IMR-90 (cell line): ENCODE measurements around the gene EML6.

Source experiments
- CTCF ChIP-seq: conservative IDR thresholded peaks from 2 replicates; pipeline ENCODE4 v1.5.1; 2012; ENCODE audit warnings: mild to moderate bottlenecking, low read depth, low read length, improper control_type of control experiment
- MXI1 ChIP-seq: IDR thresholded peaks from 2 replicates; pipeline ENCODE4 v1.6.1; 2012; ENCODE audit warnings: low read depth, mild to moderate bottlenecking, low read length, moderate library complexity, borderline replicate concordance
- POLR2A ChIP-seq: IDR thresholded peaks from 2 replicates; pipeline ENCODE4 v1.6.1; 2012; ENCODE audit warnings: mild to moderate bottlenecking, low read depth, low read length
- SMC3 ChIP-seq: fragments of 150-350 bp; IDR thresholded peaks from 2 replicates; pipeline ENCODE4 v1.6.1; 2016; ENCODE audit warnings: low read depth, mild to moderate bottlenecking, antibody characterized with exemption, low read length, moderate library complexity

DNA sequence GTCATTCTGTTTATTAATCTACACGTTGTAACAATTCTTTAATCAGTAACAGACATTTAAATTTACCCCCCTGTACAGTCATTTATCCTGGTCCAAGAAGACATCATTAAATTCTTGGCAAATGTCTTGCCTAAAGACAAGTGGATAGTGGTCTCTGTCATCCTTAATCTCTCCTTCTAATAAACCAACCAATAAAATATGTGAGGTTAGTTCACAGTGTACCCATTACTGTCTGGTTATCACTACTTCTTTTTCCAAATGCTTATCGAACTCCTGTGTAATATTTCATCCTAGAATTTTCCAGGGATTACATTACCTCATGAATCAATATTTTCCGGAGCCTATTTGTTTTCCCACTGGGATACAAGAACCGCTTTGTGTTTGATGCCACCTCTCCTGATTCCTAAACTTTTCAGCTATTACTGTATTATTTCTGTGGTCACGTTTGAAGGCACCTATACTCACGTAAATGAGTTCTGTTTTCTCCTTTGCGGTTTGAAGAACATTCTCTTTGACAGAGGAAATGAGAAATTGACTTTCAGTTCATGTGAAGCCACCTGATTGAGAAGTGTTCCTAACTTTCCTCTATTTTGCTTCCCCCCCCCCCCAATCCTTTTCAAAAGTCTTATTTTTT lies 195.3 kb downstream of the EML6 start:
- TF ChIP-seq CTCF (no peak), MXI1 (no peak), POLR2A (no peak), SMC3 (no peak)
